NB4 (cell line): Measurements from ENCODE around the gene TGM3.

Source experiments
- POLR2A ChIP-seq: IDR thresholded peaks from 2 replicates; pipeline ENCODE4 v1.6.1; 2011; ENCODE audit warnings: mild to moderate bottlenecking; ENCODE audit not compliant: insufficient read length; ENCODE audit errors: extremely low read depth
- TF ChIP-seq, protein P1 (sequence below): IDR thresholded peaks from one replicate; pipeline ENCODE4 v1.5.1; 2012; ENCODE audit warnings: low read depth, low read length
- TF ChIP-seq, protein P2 (sequence below): IDR thresholded peaks from 2 replicates; pipeline ENCODE4 v1.6.1; 2011; ENCODE audit warnings: low read depth, low read length

DNA sequence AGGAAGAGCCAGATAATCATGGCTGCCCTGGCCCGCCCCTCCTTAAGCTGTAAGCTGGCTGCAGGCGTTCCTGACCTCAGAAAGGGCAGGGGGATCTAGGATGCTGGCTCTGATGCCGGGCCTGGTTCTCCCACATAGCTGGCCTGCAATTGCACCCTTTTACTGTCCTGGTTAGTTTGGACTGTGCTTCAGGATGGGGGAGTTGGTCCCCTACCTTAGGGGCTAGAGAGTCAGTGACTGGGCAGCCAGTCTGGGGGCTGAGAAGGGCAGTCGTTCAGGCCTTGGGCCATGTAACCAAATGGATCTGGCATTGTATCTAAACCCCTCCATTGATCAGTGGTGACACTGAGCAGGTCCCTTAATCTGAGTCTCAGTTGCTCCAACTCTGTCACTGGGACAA is 40.7 kb downstream of the TGM3 start:
- no peak for TF ChIP-seq POLR2A
- TF ChIP-seq, protein P1, sequence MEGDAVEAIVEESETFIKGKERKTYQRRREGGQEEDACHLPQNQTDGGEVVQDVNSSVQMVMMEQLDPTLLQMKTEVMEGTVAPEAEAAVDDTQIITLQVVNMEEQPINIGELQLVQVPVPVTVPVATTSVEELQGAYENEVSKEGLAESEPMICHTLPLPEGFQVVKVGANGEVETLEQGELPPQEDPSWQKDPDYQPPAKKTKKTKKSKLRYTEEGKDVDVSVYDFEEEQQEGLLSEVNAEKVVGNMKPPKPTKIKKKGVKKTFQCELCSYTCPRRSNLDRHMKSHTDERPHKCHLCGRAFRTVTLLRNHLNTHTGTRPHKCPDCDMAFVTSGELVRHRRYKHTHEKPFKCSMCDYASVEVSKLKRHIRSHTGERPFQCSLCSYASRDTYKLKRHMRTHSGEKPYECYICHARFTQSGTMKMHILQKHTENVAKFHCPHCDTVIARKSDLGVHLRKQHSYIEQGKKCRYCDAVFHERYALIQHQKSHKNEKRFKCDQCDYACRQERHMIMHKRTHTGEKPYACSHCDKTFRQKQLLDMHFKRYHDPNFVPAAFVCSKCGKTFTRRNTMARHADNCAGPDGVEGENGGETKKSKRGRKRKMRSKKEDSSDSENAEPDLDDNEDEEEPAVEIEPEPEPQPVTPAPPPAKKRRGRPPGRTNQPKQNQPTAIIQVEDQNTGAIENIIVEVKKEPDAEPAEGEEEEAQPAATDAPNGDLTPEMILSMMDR, result no peak
- TF ChIP-seq, protein P2, sequence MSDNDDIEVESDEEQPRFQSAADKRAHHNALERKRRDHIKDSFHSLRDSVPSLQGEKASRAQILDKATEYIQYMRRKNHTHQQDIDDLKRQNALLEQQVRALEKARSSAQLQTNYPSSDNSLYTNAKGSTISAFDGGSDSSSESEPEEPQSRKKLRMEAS, result no peak
